Measurements from ENCODE around the gene TM2D3.

The TM2D3 gene

GRCh38 chr15:101652098-101652785, at the start of gene TM2D3:
TSS of gene TM2D3 (minus strand) at chr15:101652381. CDS start at chr15:101652361, 20 bp downstream.
- Histone ChIP-seq H3K36me3 (ENCODE audit: control insufficient read depth, low read depth, low read length) (peaks cover 15% of the 10 kb centered on the region), H3K9ac (ENCODE audit: low read length) (peak within 1 kb of the TSS; percentile 61), H3K4me3 (ENCODE audit: low read length) (peak within 1 kb of the TSS; percentile 96), H3K9me3 (ENCODE audit: control insufficient read depth, low read depth, low read length) (no peaks in the 10 kb centered on the region), H3K27ac (ENCODE audit: low read length) (no peak within 1 kb of the TSS), H3K27me3 (ENCODE audit: control insufficient read depth, insufficient read depth, low read length) (no peaks in the 10 kb centered on the region), H3K4me1 (ENCODE audit: control insufficient read depth, low read depth, low read length) (peaks cover 5% of the 10 kb centered on the region)

GRCh38 chr15:101698314-101698713, 46.1 kb upstream of the TM2D3 start:
- H3K27me3 ChIP-seq (ENCODE audit: control insufficient read depth, insufficient read depth, low read length): no peaks in the 10 kb centered on the region
- H3K4me1 ChIP-seq (ENCODE audit: control insufficient read depth, low read depth, low read length): no peaks in the 10 kb centered on the region
- H3K9ac ChIP-seq (ENCODE audit: low read length): no peak overlapping the region
- H3K4me3 ChIP-seq (ENCODE audit: low read length): no peak overlapping the region
- H3K36me3 ChIP-seq (ENCODE audit: control insufficient read depth, low read depth, low read length): peaks cover 16% of the 10 kb centered on the region
- no peaks in the 10 kb centered on the region for H3K9me3 ChIP-seq (ENCODE audit: control insufficient read depth, low read depth, low read length)
- H3K27ac ChIP-seq (ENCODE audit: low read length): no peak overlapping the region

- no peaks in the 10 kb centered on the region for H3K4me1 ChIP-seq (ENCODE audit: control insufficient read depth, low read depth, low read length)
- H3K9ac ChIP-seq (ENCODE audit: low read length): no peak overlapping the region
- peaks cover 12% of the 10 kb centered on the region for H3K36me3 ChIP-seq (ENCODE audit: control insufficient read depth, low read depth, low read length)
- H3K9me3 ChIP-seq (ENCODE audit: control insufficient read depth, low read depth, low read length): no peaks in the 10 kb centered on the region
- H3K27me3 ChIP-seq (ENCODE audit: control insufficient read depth, insufficient read depth, low read length): no peaks in the 10 kb centered on the region
- H3K27ac ChIP-seq (ENCODE audit: low read length): no peak overlapping the region
- H3K4me3 ChIP-seq (ENCODE audit: low read length): no peak overlapping the region
Observed at GRCh38 chr15:101697488-101697887, 45.3 kb upstream of the TM2D3 start.

GRCh38 chr15:101696829-101697228, 44.6 kb upstream of the TM2D3 start:
- peaks cover 9% of the 10 kb centered on the region for H3K36me3 ChIP-seq (ENCODE audit: control insufficient read depth, low read depth, low read length)
- H3K9me3 ChIP-seq (ENCODE audit: control insufficient read depth, low read depth, low read length): no peaks in the 10 kb centered on the region
- H3K9ac ChIP-seq (ENCODE audit: low read length): no peak overlapping the region
- H3K4me1 ChIP-seq (ENCODE audit: control insufficient read depth, low read depth, low read length): no peaks in the 10 kb centered on the region
- no peak overlapping the region for H3K4me3 ChIP-seq (ENCODE audit: low read length)
- H3K27me3 ChIP-seq (ENCODE audit: control insufficient read depth, insufficient read depth, low read length): no peaks in the 10 kb centered on the region
- no peak overlapping the region for H3K27ac ChIP-seq (ENCODE audit: low read length)

GRCh38 chr15:101694261-101694660, 42.1 kb upstream of the TM2D3 start:
- no peaks in the 10 kb centered on the region for H3K27me3 ChIP-seq (ENCODE audit: control insufficient read depth, insufficient read depth, low read length)
- H3K27ac ChIP-seq (ENCODE audit: low read length): no peak overlapping the region
- no peaks in the 10 kb centered on the region for H3K9me3 ChIP-seq (ENCODE audit: control insufficient read depth, low read depth, low read length)
- peaks cover 3% of the 10 kb centered on the region for H3K36me3 ChIP-seq (ENCODE audit: control insufficient read depth, low read depth, low read length)
- H3K4me3 ChIP-seq (ENCODE audit: low read length): no peak overlapping the region
- no peak overlapping the region for H3K9ac ChIP-seq (ENCODE audit: low read length)
- H3K4me1 ChIP-seq (ENCODE audit: control insufficient read depth, low read depth, low read length): no peaks in the 10 kb centered on the region

GRCh38 chr15:101692801-101693598, 40.8 kb upstream of the TM2D3 start:
- no peak overlapping the region for H3K27ac ChIP-seq (ENCODE audit: low read length)
- H3K9ac ChIP-seq (ENCODE audit: low read length): no peak overlapping the region
- no peaks in the 10 kb centered on the region for H3K27me3 ChIP-seq (ENCODE audit: control insufficient read depth, insufficient read depth, low read length)
- no peaks in the 10 kb centered on the region for H3K4me1 ChIP-seq (ENCODE audit: control insufficient read depth, low read depth, low read length)
- no peak overlapping the region for H3K4me3 ChIP-seq (ENCODE audit: low read length)
- peaks cover 3% of the 10 kb centered on the region for H3K36me3 ChIP-seq (ENCODE audit: control insufficient read depth, low read depth, low read length)
- no peaks in the 10 kb centered on the region for H3K9me3 ChIP-seq (ENCODE audit: control insufficient read depth, low read depth, low read length)

- no peak overlapping the region for H3K4me3 ChIP-seq (ENCODE audit: low read length)
- no peaks in the 10 kb centered on the region for H3K36me3 ChIP-seq (ENCODE audit: control insufficient read depth, low read depth, low read length)
- no peaks in the 10 kb centered on the region for H3K4me1 ChIP-seq (ENCODE audit: control insufficient read depth, low read depth, low read length)
- H3K9me3 ChIP-seq (ENCODE audit: control insufficient read depth, low read depth, low read length): no peaks in the 10 kb centered on the region
- no peak overlapping the region for H3K9ac ChIP-seq (ENCODE audit: low read length)
- no peak overlapping the region for H3K27ac ChIP-seq (ENCODE audit: low read length)
- H3K27me3 ChIP-seq (ENCODE audit: control insufficient read depth, insufficient read depth, low read length): no peaks in the 10 kb centered on the region
Observed at GRCh38 chr15:101689901-101690300, 37.7 kb upstream of the TM2D3 start.

- Histone ChIP-seq H3K4me3 (ENCODE audit: low read length) (no peak overlapping the region), H3K9me3 (ENCODE audit: control insufficient read depth, low read depth, low read length) (no peaks in the 10 kb centered on the region), H3K9ac (ENCODE audit: low read length) (no peak overlapping the region), H3K27ac (ENCODE audit: low read length) (no peak overlapping the region), H3K4me1 (ENCODE audit: control insufficient read depth, low read depth, low read length) (no peaks in the 10 kb centered on the region), H3K27me3 (ENCODE audit: control insufficient read depth, insufficient read depth, low read length) (no peaks in the 10 kb centered on the region), H3K36me3 (ENCODE audit: control insufficient read depth, low read depth, low read length) (no peaks in the 10 kb centered on the region)
Observed at GRCh38 chr15:101686718-101687117, 34.5 kb upstream of the TM2D3 start.

GRCh38 chr15:101684877-101685276, 32.7 kb upstream of the TM2D3 start:
- Histone ChIP-seq H3K9me3 (ENCODE audit: control insufficient read depth, low read depth, low read length) (no peaks in the 10 kb centered on the region), H3K27ac (ENCODE audit: low read length) (no peak overlapping the region)

GRCh38 chr15:101684384-101684783, 32.2 kb upstream of the TM2D3 start:
- Histone ChIP-seq H3K27me3 (ENCODE audit: control insufficient read depth, insufficient read depth, low read length) (no peaks in the 10 kb centered on the region), H3K4me3 (ENCODE audit: low read length) (no peak overlapping the region), H3K27ac (ENCODE audit: low read length) (no peak overlapping the region), H3K9me3 (ENCODE audit: control insufficient read depth, low read depth, low read length) (no peaks in the 10 kb centered on the region), H3K4me1 (ENCODE audit: control insufficient read depth, low read depth, low read length) (no peaks in the 10 kb centered on the region), H3K36me3 (ENCODE audit: control insufficient read depth, low read depth, low read length) (no peaks in the 10 kb centered on the region), H3K9ac (ENCODE audit: low read length) (no peak overlapping the region)

More at GRCh38 chr15:101684877-101685276, 32.7 kb upstream of the TM2D3 start:
- no peaks in the 10 kb centered on the region for H3K27me3 ChIP-seq (ENCODE audit: control insufficient read depth, insufficient read depth, low read length)
- no peaks in the 10 kb centered on the region for H3K4me1 ChIP-seq (ENCODE audit: control insufficient read depth, low read depth, low read length)
- no peak overlapping the region for H3K4me3 ChIP-seq (ENCODE audit: low read length)
- H3K9ac ChIP-seq (ENCODE audit: low read length): no peak overlapping the region
- H3K36me3 ChIP-seq (ENCODE audit: control insufficient read depth, low read depth, low read length): no peaks in the 10 kb centered on the region

GRCh38 chr15:101679806-101680205, 27.6 kb upstream of the TM2D3 start:
- Histone ChIP-seq H3K4me3 (ENCODE audit: low read length) (no peak overlapping the region), H3K27me3 (ENCODE audit: control insufficient read depth, insufficient read depth, low read length) (no peaks in the 10 kb centered on the region), H3K4me1 (ENCODE audit: control insufficient read depth, low read depth, low read length) (no peaks in the 10 kb centered on the region), H3K9me3 (ENCODE audit: control insufficient read depth, low read depth, low read length) (no peaks in the 10 kb centered on the region), H3K9ac (ENCODE audit: low read length) (no peak overlapping the region), H3K36me3 (ENCODE audit: control insufficient read depth, low read depth, low read length) (no peaks in the 10 kb centered on the region), H3K27ac (ENCODE audit: low read length) (no peak overlapping the region)

GRCh38 chr15:101676921-101677329, 24.7 kb upstream of the TM2D3 start:
- no peak overlapping the region for H3K4me3 ChIP-seq (ENCODE audit: low read length)
- H3K36me3 ChIP-seq (ENCODE audit: control insufficient read depth, low read depth, low read length): peaks cover 3% of the 10 kb centered on the region
- no peaks in the 10 kb centered on the region for H3K9me3 ChIP-seq (ENCODE audit: control insufficient read depth, low read depth, low read length)
- H3K27ac ChIP-seq (ENCODE audit: low read length): no peak overlapping the region
- no peaks in the 10 kb centered on the region for H3K4me1 ChIP-seq (ENCODE audit: control insufficient read depth, low read depth, low read length)
- H3K9ac ChIP-seq (ENCODE audit: low read length): no peak overlapping the region
- no peaks in the 10 kb centered on the region for H3K27me3 ChIP-seq (ENCODE audit: control insufficient read depth, insufficient read depth, low read length)

Data from iPS-18a (cell line).